ENCODE results near the gene ALKAL2.

ALKAL2 gene

DNA sequence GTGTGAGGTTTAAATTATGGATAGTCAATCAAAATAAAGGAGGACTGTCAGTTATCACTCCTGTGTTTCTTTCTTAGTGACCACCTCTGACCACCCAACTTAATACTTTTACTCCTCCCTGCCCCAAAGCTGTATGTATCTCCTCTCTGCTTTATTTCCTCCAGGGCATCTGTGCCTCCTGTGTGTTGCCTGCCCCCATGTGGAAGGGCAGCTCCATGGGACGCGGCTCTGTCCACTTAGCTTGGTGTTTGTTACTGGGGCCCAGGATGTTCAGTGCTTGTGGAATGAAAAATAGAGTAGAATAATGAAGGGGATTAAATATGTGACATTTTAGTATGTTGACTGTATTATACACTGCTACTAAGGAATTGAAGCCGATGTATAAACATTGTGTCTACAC, 13.4 kb downstream of the ALKAL2 start:
- in situ Hi-C loops (cut with HindIII; ENCODE audit: low sequenced_read_pairs) = no loop called here
- TF ChIP-seq, protein P1, sequence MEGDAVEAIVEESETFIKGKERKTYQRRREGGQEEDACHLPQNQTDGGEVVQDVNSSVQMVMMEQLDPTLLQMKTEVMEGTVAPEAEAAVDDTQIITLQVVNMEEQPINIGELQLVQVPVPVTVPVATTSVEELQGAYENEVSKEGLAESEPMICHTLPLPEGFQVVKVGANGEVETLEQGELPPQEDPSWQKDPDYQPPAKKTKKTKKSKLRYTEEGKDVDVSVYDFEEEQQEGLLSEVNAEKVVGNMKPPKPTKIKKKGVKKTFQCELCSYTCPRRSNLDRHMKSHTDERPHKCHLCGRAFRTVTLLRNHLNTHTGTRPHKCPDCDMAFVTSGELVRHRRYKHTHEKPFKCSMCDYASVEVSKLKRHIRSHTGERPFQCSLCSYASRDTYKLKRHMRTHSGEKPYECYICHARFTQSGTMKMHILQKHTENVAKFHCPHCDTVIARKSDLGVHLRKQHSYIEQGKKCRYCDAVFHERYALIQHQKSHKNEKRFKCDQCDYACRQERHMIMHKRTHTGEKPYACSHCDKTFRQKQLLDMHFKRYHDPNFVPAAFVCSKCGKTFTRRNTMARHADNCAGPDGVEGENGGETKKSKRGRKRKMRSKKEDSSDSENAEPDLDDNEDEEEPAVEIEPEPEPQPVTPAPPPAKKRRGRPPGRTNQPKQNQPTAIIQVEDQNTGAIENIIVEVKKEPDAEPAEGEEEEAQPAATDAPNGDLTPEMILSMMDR (IDR thresholded peaks at IDR 0.05; ENCODE audit: low read depth, low read length, missing control alignments) = no peak

GRCh38 chr2:273333-273732, 14.6 kb downstream of the ALKAL2 start:
- no peak overlapping the region for H3K4me3 ChIP-seq (ENCODE audit: low read depth, low read length)
- no peak for DNase-seq (ENCODE audit: low read depth)
- TF ChIP-seq, protein P1 (IDR thresholded peaks at IDR 0.05; ENCODE audit: low read depth, low read length, missing control alignments) = no peak
- in situ Hi-C loops (cut with HindIII; ENCODE audit: low sequenced_read_pairs) = no loop called here

More for the DNA sequence above, 13.4 kb downstream of the ALKAL2 start:
- no peak for DNase-seq (ENCODE audit: low read depth)
- H3K4me3 ChIP-seq (ENCODE audit: low read depth, low read length) = no peak overlapping the region

DNA sequence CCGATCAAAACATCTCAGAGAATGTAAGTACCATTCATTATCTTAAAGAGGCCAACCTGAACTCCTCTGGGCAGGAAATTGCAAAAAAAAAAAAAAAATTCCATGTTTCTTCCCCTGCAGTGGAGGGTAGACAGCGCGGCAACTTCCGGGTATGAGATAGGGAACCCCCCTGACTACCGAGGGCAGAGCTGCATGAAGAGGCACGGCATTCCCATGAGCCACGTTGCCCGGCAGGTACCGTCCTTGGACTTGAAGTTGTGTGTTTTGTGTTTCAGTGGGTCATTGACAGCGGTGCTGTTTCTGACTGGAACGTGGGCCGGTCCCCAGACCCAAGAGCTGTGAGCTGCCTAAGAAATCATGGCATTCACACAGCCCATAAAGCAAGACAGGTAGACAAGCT, 16.0 kb downstream of the ALKAL2 start:
- in situ Hi-C loops (cut with HindIII; ENCODE audit: low sequenced_read_pairs) = no loop called here
- no peak for DNase-seq (ENCODE audit: low read depth)
- H3K4me3 ChIP-seq (ENCODE audit: low read depth, low read length) = no peak overlapping the region
- TF ChIP-seq, protein P1 (IDR thresholded peaks at IDR 0.05; ENCODE audit: low read depth, low read length, missing control alignments) = no peak

- TF ChIP-seq, protein P1 (IDR thresholded peaks at IDR 0.05; ENCODE audit: low read depth, low read length, missing control alignments) = no peak
- no peak overlapping the region for H3K4me3 ChIP-seq (ENCODE audit: low read depth, low read length)
- in situ Hi-C loops (cut with HindIII; ENCODE audit: low sequenced_read_pairs) = no loop called here
- DNase-seq (ENCODE audit: low read depth) = no peak
Measured at GRCh38 chr2:270861-271260, 17.0 kb downstream of the ALKAL2 start.

GRCh38 chr2:269356-270030, 18.4 kb downstream of the ALKAL2 start:
- DNase-seq (ENCODE audit: low read depth) = no peak
- in situ Hi-C loops (cut with HindIII; ENCODE audit: low sequenced_read_pairs) = no loop called here
- no peak overlapping the region for H3K4me3 ChIP-seq (ENCODE audit: low read depth, low read length)
- TF ChIP-seq, protein P1 (IDR thresholded peaks at IDR 0.05; ENCODE audit: low read depth, low read length, missing control alignments) = no peak

GRCh38 chr2:268323-268722, 19.6 kb downstream of the ALKAL2 start:
- DNase-seq (ENCODE audit: low read depth) = no peak
- in situ Hi-C loops (cut with HindIII; ENCODE audit: low sequenced_read_pairs) = no loop called here
- H3K4me3 ChIP-seq (ENCODE audit: low read depth, low read length) = no peak overlapping the region
- TF ChIP-seq, protein P1 (IDR thresholded peaks at IDR 0.05; ENCODE audit: low read depth, low read length, missing control alignments) = no peak

Data from astrocyte of the cerebellum (primary cell).